GM10847 (cell line): ENCODE measurements around the gene TMEM187.

Source experiments
- POLR2A ChIP-seq: IDR thresholded peaks from 2 replicates; pipeline ENCODE4 v1.6.1; 2011; ENCODE audit not compliant: insufficient read length; ENCODE audit errors: extremely low read depth

Gene TMEM187

DNA sequence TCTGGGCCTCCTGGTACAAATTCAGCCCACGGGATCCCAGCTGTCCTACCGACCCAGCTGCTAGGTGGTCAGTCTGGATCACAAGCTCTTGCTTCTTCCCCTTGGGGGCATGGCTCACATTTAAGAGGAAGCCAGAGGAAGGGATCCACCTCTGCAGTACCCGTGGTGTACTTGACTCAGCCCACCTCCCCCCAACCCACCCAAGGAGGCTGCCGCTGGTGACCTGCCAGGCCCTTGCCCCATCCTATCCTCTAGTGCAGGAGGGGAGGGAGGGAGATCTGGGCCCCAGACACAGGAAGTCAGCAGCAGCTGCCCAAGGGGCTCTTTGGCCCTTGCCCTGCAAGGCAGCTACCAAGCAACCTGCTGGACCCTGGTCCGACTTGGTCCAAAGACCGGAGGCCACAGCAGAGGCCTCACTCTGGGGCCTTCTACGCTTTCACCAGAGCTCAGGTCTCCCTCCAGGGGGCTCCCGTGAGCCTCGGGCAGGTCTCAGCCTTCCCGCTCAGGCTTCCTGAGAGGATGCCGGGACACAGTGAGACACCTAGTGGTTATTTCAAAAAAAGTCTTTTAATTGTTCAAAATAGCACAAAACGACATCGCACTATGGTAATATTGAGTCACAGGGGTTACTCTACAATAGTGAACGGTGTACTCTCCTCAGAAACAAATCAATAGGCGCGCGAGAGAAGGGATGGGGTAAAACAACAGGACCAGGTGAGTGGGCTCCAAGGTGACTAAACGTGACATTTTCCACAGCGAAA is 25.4 kb upstream of the TMEM187 start:
- TF ChIP-seq POLR2A = no peak

DNA sequence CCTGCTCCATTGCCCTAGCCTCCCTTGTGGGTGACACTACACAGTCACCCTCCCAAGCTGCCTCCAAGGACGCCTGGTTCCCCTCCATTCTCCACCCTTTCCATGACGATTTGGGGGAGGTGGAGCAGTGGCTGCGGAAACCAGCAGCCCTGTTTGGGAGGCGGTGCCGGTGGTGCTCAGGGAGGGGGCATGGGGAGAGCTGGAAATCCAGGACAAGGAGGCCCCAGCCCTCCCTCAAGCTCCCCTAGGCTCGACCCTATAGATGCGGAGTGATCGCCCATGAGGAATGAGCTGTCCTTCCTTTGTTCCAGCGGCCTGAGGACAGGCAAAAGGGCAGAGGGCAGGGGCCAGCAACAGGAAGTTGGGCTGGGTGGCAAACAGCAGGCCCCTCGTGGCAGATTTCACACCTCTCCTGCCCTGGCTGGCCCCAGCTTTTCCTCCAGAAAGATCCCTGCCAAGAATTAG is 24.5 kb upstream of the TMEM187 start:
- no peak for TF ChIP-seq POLR2A

DNA sequence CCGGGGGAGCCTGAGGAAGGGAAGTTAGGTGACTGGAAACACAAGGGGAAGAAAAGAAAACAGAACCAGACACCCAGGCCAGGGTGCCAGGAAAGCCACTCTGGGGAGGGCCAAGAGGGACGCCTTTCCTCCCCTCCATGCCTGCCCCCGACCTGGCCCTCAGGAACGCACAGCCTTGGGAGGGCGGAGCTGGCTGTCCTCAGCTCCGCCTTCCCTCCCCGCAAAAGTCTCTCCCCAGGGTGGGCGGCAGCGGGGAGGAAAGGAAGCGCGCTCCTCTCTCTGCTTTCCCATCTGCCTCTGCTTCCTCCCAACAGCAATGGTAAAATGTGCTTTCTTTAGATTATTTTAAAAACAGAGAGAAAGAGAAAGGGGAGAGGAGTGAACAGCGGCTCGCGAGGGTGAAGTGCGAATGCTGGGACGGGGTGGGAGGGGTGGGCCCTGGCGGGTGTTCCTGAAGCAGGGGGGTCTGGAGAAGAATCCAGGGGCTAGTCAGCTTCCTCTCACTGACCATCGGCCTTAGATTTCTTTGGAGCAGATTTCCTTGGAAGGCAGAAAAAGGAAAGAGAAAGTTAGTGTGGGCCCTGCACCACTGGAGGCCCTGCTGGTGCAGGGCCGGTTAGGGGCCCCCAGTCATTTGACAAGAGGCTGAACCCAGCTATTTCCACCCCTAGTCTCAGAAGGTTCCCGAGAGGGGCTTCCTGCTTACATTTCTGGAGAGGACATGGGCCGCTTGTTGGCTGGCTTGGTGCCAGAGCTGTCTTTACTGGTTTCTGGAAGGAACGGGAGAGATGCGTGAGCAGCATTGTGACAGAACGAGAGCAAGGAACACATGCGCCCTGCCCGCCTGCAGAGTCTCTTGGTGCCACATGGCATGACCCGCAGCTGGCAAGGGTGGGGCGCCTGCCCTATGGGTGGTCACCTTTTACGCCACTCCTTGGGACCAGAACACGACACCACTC is 23.4 kb upstream of the TMEM187 start:
- TF ChIP-seq POLR2A = no peak

DNA sequence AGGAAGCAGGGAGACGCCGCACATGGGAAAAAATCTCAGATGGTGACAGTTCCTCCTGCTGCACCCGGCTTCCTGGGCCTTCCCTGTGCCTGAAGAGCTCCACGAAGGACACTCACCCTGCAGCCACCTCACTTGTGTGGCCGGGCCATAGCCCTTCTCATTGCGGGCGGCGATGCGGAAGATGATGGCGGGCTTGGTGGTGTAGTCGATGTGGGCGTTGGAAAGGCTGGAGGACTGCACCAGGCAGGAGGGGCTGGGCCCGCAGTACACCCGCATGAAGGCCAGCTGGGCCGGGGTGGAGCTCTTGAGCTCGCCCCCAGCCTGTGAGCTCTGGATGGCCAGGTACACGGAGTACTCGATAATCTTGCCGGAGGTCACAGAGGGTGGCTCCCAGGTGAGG is 22.4 kb upstream of the TMEM187 start:
- TF ChIP-seq POLR2A = no peak

GRCh38 chrX:153951683-153952372 is 20.7 kb upstream of the TMEM187 start:
- no peak for TF ChIP-seq POLR2A

DNA sequence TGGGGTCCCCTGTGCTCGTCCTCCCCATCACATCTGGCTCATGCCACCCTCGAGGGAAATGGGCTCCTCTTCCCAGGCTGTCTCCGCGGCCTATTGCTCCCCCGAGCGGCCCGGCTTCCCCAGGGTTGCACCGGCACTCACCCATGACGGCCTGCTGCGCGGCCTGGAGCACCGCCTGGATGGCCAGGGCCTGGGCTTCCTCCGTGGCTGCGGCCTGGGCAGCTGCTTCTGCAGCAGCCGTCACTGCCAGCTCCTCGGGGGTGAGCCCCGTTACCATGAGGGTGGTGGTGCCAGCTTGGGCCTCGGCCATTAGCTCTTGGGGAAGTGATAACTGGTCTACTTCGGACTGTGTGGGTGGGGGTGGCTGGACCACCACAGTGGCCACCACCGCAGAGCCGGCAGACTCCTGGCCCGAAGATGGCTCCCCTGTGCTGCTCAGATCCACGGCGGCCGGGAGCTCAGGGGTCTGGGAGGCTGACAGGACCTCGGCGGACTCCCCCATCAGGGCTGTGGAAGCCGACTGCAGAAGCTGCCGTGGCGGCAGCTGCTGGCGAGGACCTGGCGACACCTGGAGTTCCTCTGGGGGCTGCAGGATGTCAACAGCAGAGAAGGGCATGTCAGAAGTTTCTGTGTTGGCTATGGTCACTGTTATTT is 20.1 kb upstream of the TMEM187 start:
- no peak for TF ChIP-seq POLR2A

DNA sequence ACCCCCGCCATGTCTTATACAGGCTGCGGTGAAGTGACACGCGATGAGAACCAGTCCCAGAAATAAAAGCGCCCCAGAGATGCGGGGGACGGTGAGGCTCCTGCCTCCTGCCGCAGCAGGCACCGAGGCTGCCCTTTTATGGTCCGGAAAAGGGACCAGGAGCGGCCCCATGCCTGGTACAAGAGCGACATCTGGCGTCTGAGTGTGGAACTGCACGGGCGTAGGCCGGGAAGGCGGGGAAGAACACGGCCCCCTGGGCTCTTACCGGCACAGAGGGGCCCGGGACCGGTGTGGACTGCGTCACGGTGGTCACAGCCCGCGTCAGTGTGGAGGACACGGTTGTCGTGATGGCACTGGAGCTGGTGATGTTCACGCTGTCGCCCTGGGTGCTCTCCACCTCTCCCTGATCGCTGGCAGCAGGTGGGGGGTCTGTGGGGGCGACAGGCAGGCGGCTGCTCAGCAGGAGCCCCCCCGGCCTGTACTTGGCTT is 19.2 kb upstream of the TMEM187 start:
- TF ChIP-seq POLR2A = no peak

GRCh38 chrX:153953892-153954557 is 18.5 kb upstream of the TMEM187 start:
- TF ChIP-seq POLR2A = no peak

DNA sequence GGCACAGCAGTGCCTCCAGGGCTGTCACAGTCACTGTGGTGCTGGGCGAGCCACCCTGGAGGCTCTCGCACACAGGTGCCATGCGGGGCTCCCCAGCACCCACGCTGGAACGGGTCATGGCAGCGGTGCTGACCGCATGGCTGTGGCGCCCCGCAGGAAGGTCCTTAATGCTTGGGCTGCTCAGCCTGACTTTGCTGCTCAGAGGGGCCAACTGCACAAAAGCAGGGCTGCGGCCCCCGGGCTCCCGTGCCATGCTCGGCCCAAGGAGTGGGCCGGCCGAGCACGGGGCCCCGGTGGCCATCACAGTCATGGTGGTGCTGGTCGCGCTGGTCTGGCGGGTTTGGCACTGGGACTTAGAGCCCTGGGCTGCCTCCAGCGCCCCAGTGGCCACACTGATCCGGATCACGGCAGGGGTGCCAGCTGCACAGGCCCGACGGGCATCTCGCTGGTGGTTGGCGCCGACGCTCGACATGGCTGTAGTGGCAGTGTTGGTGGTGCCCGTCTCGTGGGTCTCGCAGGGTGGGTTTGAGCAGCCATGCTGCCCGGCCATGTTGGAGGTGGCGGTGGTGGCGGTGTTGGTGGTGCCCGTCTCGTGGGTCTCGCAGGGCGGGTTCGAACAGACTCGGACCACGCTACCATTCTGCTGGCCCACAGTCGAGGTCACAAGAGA is 17.9 kb upstream of the TMEM187 start:
- TF ChIP-seq POLR2A = no peak

DNA sequence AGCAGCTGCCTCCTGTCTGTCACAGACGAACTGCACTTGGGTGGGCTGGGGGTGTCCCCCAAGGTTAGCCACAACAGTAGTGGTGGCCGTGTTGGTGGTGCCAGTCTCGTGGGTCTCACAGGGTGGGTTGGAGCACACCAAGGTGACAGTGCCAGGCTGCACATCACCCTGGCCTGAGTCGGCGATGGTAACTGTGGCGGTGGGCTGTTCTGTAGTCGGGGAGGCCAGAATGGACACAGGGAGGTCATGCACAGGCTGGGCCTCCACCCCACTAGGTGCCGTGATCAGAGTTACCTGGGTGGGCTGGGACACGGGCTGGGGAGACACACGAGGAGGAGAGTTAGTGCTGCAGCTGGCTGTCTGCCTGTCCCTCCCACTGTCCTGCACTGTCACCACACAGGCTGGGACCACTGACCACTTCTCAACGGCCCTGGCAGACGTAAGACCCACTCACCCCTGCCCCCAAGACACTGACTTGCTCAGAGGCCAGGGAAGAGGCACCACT is 17.3 kb upstream of the TMEM187 start:
- TF ChIP-seq POLR2A = no peak

GRCh38 chrX:153956044-153956907 is 16.3 kb upstream of the TMEM187 start:
- TF ChIP-seq POLR2A = no peak

- TF ChIP-seq POLR2A = no peak
Measured at GRCh38 chrX:153957224-153957623, 15.3 kb upstream of the TMEM187 start.

DNA sequence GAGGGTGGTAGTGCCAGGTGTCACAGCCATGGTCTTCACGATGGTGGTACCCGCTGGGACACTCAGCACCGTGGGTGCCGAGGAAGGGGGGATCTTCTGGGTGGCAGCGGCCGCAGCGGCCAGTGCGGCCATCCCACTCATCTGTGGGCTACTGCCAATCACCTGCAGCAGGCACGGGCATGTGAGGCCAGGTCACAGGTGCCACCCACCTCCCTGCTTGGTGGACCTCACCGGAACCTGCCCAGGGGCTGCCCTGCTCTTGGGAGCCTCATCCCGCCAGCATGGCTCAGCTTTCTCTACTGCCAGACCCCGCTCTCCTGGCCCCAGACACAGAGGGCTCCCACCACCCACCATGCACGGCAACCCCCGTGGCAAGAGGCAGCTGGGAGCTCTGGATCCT is 13.9 kb upstream of the TMEM187 start:
- no peak for TF ChIP-seq POLR2A
